Gastroesophageal sphincter (tissue), 4 donors: ENCODE measurements around the gene ZNF385D. TPM values are rescaled to one million over a fixed set of nuclear protein-coding genes. Genes with fewer than 3 reads are reported as not detected.

Experiments
- ATAC-seq: fragments of 150-250 bp; one replicate; pipeline ENCODE4 v1.9.1; 2016; ENCODE audit warnings: mild to moderate bottlenecking, moderate library complexity
- H3K27ac ChIP-seq, 4 donors: fragments of 200-600 bp; sonication (generic) in 3 of 4; 1 replicate in 3 of 4; 2 replicates in 1 of 4; pipeline ENCODE4 v1.5.1; 2016 to 2019
- H3K27me3 ChIP-seq: fragments of 200-600 bp; sonication (generic); one replicate; pipeline ENCODE4 v1.5.1; 2019
- H3K36me3 ChIP-seq, 2 donors: fragments of 200-600 bp; sonication (generic); one replicate each; pipeline ENCODE4 v1.5.1; 2019; ENCODE audit warnings: control low read depth in 1 of 2
- H3K4me1 ChIP-seq, 3 donors: fragments of 200-600 bp; sonication (generic); 1 replicate in 2 of 3; 2 replicates in 1 of 3; pipeline ENCODE4 v1.5.1; 2016 to 2019; ENCODE audit warnings: control low read depth in 2 of 3
- H3K4me3 ChIP-seq, 2 donors: fragments of 200-600 bp; sonication (generic); one replicate each; pipeline ENCODE4 v1.5.1; 2019; ENCODE audit warnings: mild to moderate bottlenecking in 1 of 2, moderate library complexity in 1 of 2
- H3K9me3 ChIP-seq, 3 donors: fragments of 200-600 bp; sonication (generic); one replicate each; pipeline ENCODE4 v1.5.1; 2017 to 2019; ENCODE audit warnings: control low read depth in 2 of 3
- CTCF ChIP-seq, 4 experiments: fragments of 200-600 bp in 2 of 4; fragments of 450-650 bp in 2 of 4; sonication (generic) in 1 of 4; IDR thresholded peaks; one replicate each; pipeline ENCODE4 v1.5.1; 2017 to 2019; ENCODE audit warnings: antibody characterized with exemption in 4 of 4, mild to moderate bottlenecking in 2 of 4, moderate library complexity in 2 of 4
- EP300 ChIP-seq: sonication (generic); formaldehyde crosslinking; IDR thresholded peaks from one replicate; pipeline ENCODE4 v1.6.1; 2017; ENCODE audit warnings: antibody characterized with exemption, mild to moderate bottlenecking
- POLR2A ChIP-seq, 2 donors: fragments of 450-650 bp; IDR thresholded peaks; one replicate each; pipeline ENCODE4 v1.6.1; 2017; ENCODE audit warnings: antibody characterized with exemption in 2 of 2, mild to moderate bottlenecking in 2 of 2, moderate library complexity in 1 of 2
- POLR2AphosphoS5 ChIP-seq: sonication (generic); formaldehyde crosslinking; IDR thresholded peaks from one replicate; pipeline ENCODE4 v1.6.1; 2017; ENCODE audit warnings: antibody characterized with exemption
- WGBS, 2 donors: methylation state at CpG; one replicate each; pipeline ENCODE4 v1.1.5; 2018; ENCODE audit warnings: low coverage in 1 of 2; 5-methylcytosine and 5-hydroxymethylcytosine counted together
- total RNA-seq, 4 donors: library from RNA; depleted of rRNA; stranded (reverse); fragments of >200 nt; gene quantifications; one replicate each; pipeline ENCODE4 v1.1.0, GENCODE V29; 2016

Gene ZNF385D
- total RNA-seq, 4 donors from 2014 or later = 8.1 to 17.9 (median 11.3) TPM

DNA sequence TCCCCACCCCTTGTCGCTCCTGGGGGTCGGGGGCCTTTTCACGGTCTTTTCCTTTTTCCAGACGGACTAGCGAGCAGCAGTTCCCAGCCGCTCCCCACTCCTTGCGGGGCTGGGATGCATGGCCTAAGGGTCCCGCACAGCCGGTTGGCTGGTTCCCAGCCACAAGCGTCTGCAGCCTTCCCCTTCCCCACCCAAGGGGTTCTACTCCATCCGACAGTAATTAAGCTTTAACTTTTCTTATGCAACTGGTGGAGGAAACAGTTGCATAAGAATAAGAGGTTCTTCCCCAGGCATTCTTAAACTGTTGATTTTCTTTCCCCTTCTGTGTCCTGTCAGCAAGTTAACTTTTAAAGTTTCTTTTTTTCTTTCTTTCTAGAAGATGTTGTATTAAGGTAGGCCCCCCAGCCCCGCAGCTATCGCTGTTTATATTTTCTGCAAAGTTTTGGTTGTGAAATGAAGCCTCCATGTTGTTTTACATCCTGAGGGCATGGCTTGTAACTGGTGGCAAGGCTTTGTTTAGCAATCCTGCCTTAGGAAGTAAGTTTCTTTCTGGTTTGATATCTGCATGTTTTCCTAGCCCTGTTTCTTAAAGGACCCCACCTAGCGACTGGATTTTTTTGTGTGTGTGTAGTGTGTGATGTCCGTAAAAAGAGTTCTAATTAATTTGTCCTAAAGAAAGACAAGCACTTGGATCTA lies 207.5 kb downstream of the ZNF385D start:
- TF ChIP-seq CTCF (IDR thresholded peaks at IDR 0.05) (no peak), POLR2AphosphoS5 (no peak), POLR2A (IDR thresholded peaks at IDR 0.05) (no peak), EP300 (no peak)
- no peak overlapping the region for H3K27ac ChIP-seq
- H3K27me3 ChIP-seq = no peaks in the 10 kb centered on the region
- WGBS, 2 donors = 82 to 84% methylated on average over 7 to 15 of the region's 15 CpGs
- no peaks in the 10 kb centered on the region for H3K36me3 ChIP-seq
- H3K9me3 ChIP-seq = no peaks in the 10 kb centered on the region
- H3K4me1 ChIP-seq = no peaks in the 10 kb centered on the region
- ATAC-seq = no peak
- H3K4me3 ChIP-seq = no peak overlapping the region

- no peak for ATAC-seq
- H3K4me1 ChIP-seq = no peaks in the 10 kb centered on the region
- TF ChIP-seq EP300 = no peak
- no peak for TF ChIP-seq CTCF (IDR thresholded peaks at IDR 0.05)
- no peak for TF ChIP-seq POLR2AphosphoS5
- no peak for TF ChIP-seq POLR2A (IDR thresholded peaks at IDR 0.05)
- H3K9me3 ChIP-seq = no peaks in the 10 kb centered on the region
- no peak overlapping the region for H3K4me3 ChIP-seq
- no peaks in the 10 kb centered on the region for H3K36me3 ChIP-seq
- H3K27ac ChIP-seq = no peak overlapping the region
- 78 to 90% methylated on average over 19 to 21 of the region's 29 CpGs for WGBS, 2 donors
- H3K27me3 ChIP-seq = no peaks in the 10 kb centered on the region
Measured at GRCh38 chr3:21542656-21543379, 208.2 kb downstream of the ZNF385D start.

GRCh38 chr3:21540265-21540664 lies 210.7 kb downstream of the ZNF385D start:
- TF ChIP-seq POLR2A (IDR thresholded peaks at IDR 0.05) (no peak), EP300 (no peak), CTCF (IDR thresholded peaks at IDR 0.05) (no peak), POLR2AphosphoS5 (no peak)
- Histone ChIP-seq H3K27me3 (no peaks in the 10 kb centered on the region), H3K27ac (no peak overlapping the region), H3K9me3 (no peaks in the 10 kb centered on the region), H3K36me3 (no peaks in the 10 kb centered on the region), H3K4me3 (no peak overlapping the region), H3K4me1 (no peaks in the 10 kb centered on the region)
- ATAC-seq = no peak
- WGBS, 2 donors = 90 to 93% methylated on average over 5 to 6 of the region's 6 CpGs

DNA sequence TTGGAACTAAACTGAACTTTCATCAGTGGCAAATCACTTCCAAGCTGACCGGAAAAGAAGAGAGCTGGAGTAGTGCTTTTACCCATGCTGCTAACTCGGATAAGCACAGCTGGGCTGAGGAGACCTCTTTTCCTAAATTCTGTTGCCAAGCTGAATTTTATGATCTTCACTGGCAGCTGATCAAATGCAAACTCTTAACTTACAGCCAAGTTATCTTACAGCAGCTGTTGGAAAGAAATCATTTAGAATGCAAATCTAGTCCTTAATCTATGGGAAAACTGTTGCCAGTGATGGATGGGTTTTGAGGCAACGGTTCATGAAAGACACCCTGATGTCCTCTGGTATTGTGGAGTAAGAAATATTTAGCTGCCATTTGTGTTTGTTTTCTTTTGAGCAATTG lies 216.5 kb downstream of the ZNF385D start:
- Histone ChIP-seq H3K4me1 (no peaks in the 10 kb centered on the region), H3K27me3 (no peaks in the 10 kb centered on the region), H3K27ac (no peak overlapping the region), H3K36me3 (no peaks in the 10 kb centered on the region), H3K4me3 (no peak overlapping the region), H3K9me3 (no peaks in the 10 kb centered on the region)
- no peak for TF ChIP-seq POLR2A (IDR thresholded peaks at IDR 0.05)
- TF ChIP-seq CTCF (IDR thresholded peaks at IDR 0.05) = no peak
- no peak for TF ChIP-seq POLR2AphosphoS5
- TF ChIP-seq EP300 = no peak
- no peak for ATAC-seq
- WGBS, 2 donors = 48 to 53% methylated on average over 3 of the region's 3 CpGs

GRCh38 chr3:21533002-21533401 lies 218.0 kb downstream of the ZNF385D start:
- H3K36me3 ChIP-seq = no peaks in the 10 kb centered on the region
- 50 to 73% methylated on average over 1 to 5 of the region's 5 CpGs for WGBS, 2 donors
- H3K27me3 ChIP-seq = no peaks in the 10 kb centered on the region
- H3K4me3 ChIP-seq = no peak overlapping the region
- ATAC-seq = no peak
- H3K9me3 ChIP-seq = no peaks in the 10 kb centered on the region
- no peaks in the 10 kb centered on the region for H3K4me1 ChIP-seq
- no peak overlapping the region for H3K27ac ChIP-seq
- TF ChIP-seq POLR2AphosphoS5 (no peak), CTCF (IDR thresholded peaks at IDR 0.05) (no peak), EP300 (no peak), POLR2A (IDR thresholded peaks at IDR 0.05) (no peak)
